Breast epithelium (tissue), 3 donors: ENCODE results near the gene PFN3.

Experiments
- CTCF ChIP-seq, 3 donors: fragments of 450-650 bp; IDR thresholded peaks; one replicate each; pipeline ENCODE4 v1.5.1; 2016 to 2017; ENCODE audit warnings: antibody characterized with exemption in 3 of 3, mild to moderate bottlenecking in 3 of 3, moderate library complexity in 3 of 3
- POLR2A ChIP-seq: fragments of 450-650 bp; IDR thresholded peaks from one replicate; pipeline ENCODE4 v1.6.1; 2016; ENCODE audit warnings: antibody characterized with exemption, mild to moderate bottlenecking, moderate library complexity
- POLR2AphosphoS5 ChIP-seq, 3 donors: sonication (generic); formaldehyde crosslinking; IDR thresholded peaks; one replicate each; pipeline ENCODE4 v1.6.1; 2017; ENCODE audit warnings: antibody characterized with exemption in 3 of 3

GRCh38 chr5:177438468-177438867 is 38.0 kb upstream of the PFN3 start:
- TF ChIP-seq CTCF (IDR thresholded peaks at IDR 0.05) (no peak), POLR2A (no peak), POLR2AphosphoS5 (IDR thresholded peaks at IDR 0.05) (no peak)
